CD4-positive, alpha-beta T cell (primary cell): ENCODE results near the gene CAMKK1. TPM values are rescaled to one million over a fixed set of nuclear protein-coding genes. Genes with fewer than 3 reads are reported as not detected.

Experiments used
- ATAC-seq: fragments of 200-7000 bp; cut with Tn5 transposase; one replicate; pipeline ENCODE4 v1.10.0; 2022; ENCODE audit warnings: mild to moderate bottlenecking; ENCODE audit not compliant: poor library complexity
- CTCF ChIA-PET: fragments of 350-600 bp; sonication (Branson Sonifier 250); formaldehyde crosslinking; loops from one replicate; lab custom pipeline; 2021; ENCODE audit warnings: antibody characterized with exemption, inconsistent platforms; lab: Charles Lee
- POLR2A ChIA-PET: fragments of 350-600 bp; sonication (Branson Sonifier 250); formaldehyde crosslinking; loops from one replicate; lab custom pipeline; 2021; ENCODE audit warnings: antibody characterized with exemption, inconsistent platforms; lab: Charles Lee
- DNase-seq, 14 experiments: peaks; one replicate each; pipeline ENCODE4 v3.0.0-alpha.2; 2013 to 2020; ENCODE audit warnings: mixed read lengths in 2 of 14
- H3K27ac ChIP-seq, 2 donors: one replicate each; pipeline versions ENCODE4 v1.5.1 to v1.7.0; 2013; ENCODE audit warnings: low read length in 2 of 2, low read depth in 1 of 2, mild to moderate bottlenecking in 1 of 2
- H3K27me3 ChIP-seq, 2 experiments: 1 replicate in 1 of 2; 2 replicates in 1 of 2; pipeline versions ENCODE4 v1.6.1 to v1.7.0; 2013; ENCODE audit warnings: low read length in 2 of 2, control low read depth in 1 of 2, mild to moderate bottlenecking in 1 of 2, moderate library complexity in 1 of 2; ENCODE audit not compliant: insufficient read depth in 2 of 2, control insufficient read depth in 1 of 2
- H3K36me3 ChIP-seq: one replicate; pipeline ENCODE4 v1.6.1; 2013; ENCODE audit warnings: low read length, control low read depth; ENCODE audit not compliant: insufficient read depth
- H3K4me1 ChIP-seq: one replicate; pipeline ENCODE4 v1.6.1; 2013; ENCODE audit warnings: low read length, control low read depth; ENCODE audit not compliant: insufficient read depth
- H3K4me3 ChIP-seq: one replicate; pipeline ENCODE4 v1.5.1; 2013; ENCODE audit warnings: mild to moderate bottlenecking, low read length, moderate library complexity
- H3K9me3 ChIP-seq, 2 experiments: 1 replicate in 1 of 2; 2 replicates in 1 of 2; pipeline versions ENCODE4 v1.6.1 to v1.7.0; 2013; ENCODE audit warnings: low read length in 2 of 2, mild to moderate bottlenecking in 2 of 2, control low read depth in 1 of 2, moderate library complexity in 1 of 2; ENCODE audit not compliant: control insufficient read depth in 1 of 2, insufficient read depth in 1 of 2
- H3K27ac Mint-ChIP-seq: one replicate; pipeline ENCODE4 v1.8.0; 2020; ENCODE audit warnings: mixed read lengths
- H3K27me3 Mint-ChIP-seq: one replicate; pipeline ENCODE4 v1.8.0; 2021; ENCODE audit warnings: mixed read lengths
- H3K36me3 Mint-ChIP-seq: one replicate; pipeline ENCODE4 v1.8.0; 2021; ENCODE audit warnings: low read depth, mixed read lengths
- H3K4me1 Mint-ChIP-seq: one replicate; pipeline ENCODE4 v1.8.0; 2021; ENCODE audit warnings: low read depth, mixed read lengths
- H3K4me3 Mint-ChIP-seq: one replicate; pipeline ENCODE4 v1.8.0; 2020; ENCODE audit warnings: mild to moderate bottlenecking, mixed read lengths
- H3K9me3 Mint-ChIP-seq: one replicate; pipeline ENCODE4 v1.8.0; 2020; ENCODE audit warnings: mixed read lengths
- CTCF ChIP-seq: fragments of 200-600 bp; IDR thresholded peaks from one replicate; pipeline ENCODE4 v1.8.0; 2022; ENCODE audit warnings: antibody characterized with exemption, mild to moderate bottlenecking
- intact Hi-C, 2 experiments: fragments of 100-400 bp; cut with DNase I in 1 of 2; cut with micrococcal nuclease in 1 of 2; formaldehyde crosslinking; loops; one replicate each; pipeline versions ENCODE4 v1.15.1 to v1.9.0; 2023 to 2025; cut with DNase I, micrococcal nuclease
- total RNA-seq, 174 experiments: library from RNA in 2 of 174; stranded (reverse) in 2 of 174; gene quantifications; one replicate each; pipeline ENCODE4 v1.2.3 and lab custom pipeline; 2021 to 2026

The CAMKK1 gene
- total RNA-seq, 2 experiments from 2014 or later, result 4.8 to 4.9 TPM

GRCh38 chr17:3935825-3936355 is 43.0 kb upstream of the CAMKK1 start:
- Histone ChIP-seq H3K9me3 (no peaks in the 10 kb centered on the region), H3K36me3 (peaks cover 75% of the 10 kb centered on the region), H3K4me1 (no peaks in the 10 kb centered on the region), H3K27me3 (no peaks in the 10 kb centered on the region), H3K27ac (no peak overlapping the region), H3K4me3 (no peak overlapping the region)
- no peak for DNase-seq
- Mint-ChIP-seq H3K4me3 (no peak overlapping the region), H3K9me3 (no peaks in the 10 kb centered on the region), H3K27me3 (no peaks in the 10 kb centered on the region), H3K4me1 (no peaks in the 10 kb centered on the region), H3K27ac (no peak overlapping the region), H3K36me3 (peaks cover 89% of the 10 kb centered on the region)
- ChIA-PET CTCF (no interaction called here), POLR2A (no interaction called here)
- ATAC-seq, result no peak
- intact Hi-C loops, result loop anchor here (1.0 kb wide), 1 partner anchor 68 kb away; no protein-coding TSS in a partner anchor
- TF ChIP-seq CTCF, result no peak

- Histone ChIP-seq H3K27me3 (no peaks in the 10 kb centered on the region), H3K4me1 (no peaks in the 10 kb centered on the region), H3K9me3 (no peaks in the 10 kb centered on the region), H3K27ac (no peak overlapping the region), H3K36me3 (peaks cover 77% of the 10 kb centered on the region), H3K4me3 (no peak overlapping the region)
- Mint-ChIP-seq H3K9me3 (no peaks in the 10 kb centered on the region), H3K27me3 (no peaks in the 10 kb centered on the region), H3K4me3 (no peak overlapping the region), H3K27ac (no peak overlapping the region), H3K4me1 (no peaks in the 10 kb centered on the region), H3K36me3 (peaks cover 92% of the 10 kb centered on the region)
- ATAC-seq (no peak), DNase-seq (peak in 10 of 14 experiments; percentile 22 to 61 (median 38))
- intact Hi-C loops, result loop anchor here (1.0 kb wide), 1 partner anchor 69 kb away; no protein-coding TSS in a partner anchor
- POLR2A ChIA-PET, result interaction anchor here (0.7 kb wide), 1 partner anchor 30 kb away, joined by 4 read pairs; no protein-coding TSS in a partner anchor
- TF ChIP-seq CTCF, result peak; percentile 25
- CTCF ChIA-PET, result interaction anchor here (0.7 to 1.0 kb wide), 3 partner anchors 30 to 76 kb away, joined by 3 read pairs; no protein-coding TSS in a partner anchor
These were observed 42.3 kb upstream of the CAMKK1 start for GRCh38 chr17:3935140-3935542.

- Histone ChIP-seq H3K36me3 (peaks cover 77% of the 10 kb centered on the region), H3K4me1 (no peaks in the 10 kb centered on the region), H3K9me3 (no peaks in the 10 kb centered on the region), H3K4me3 (no peak overlapping the region), H3K27ac (peak overlapping the region in 1 of 2 donors; percentile 33), H3K27me3 (no peaks in the 10 kb centered on the region)
- ChIA-PET POLR2A (no interaction called here), CTCF (no interaction called here)
- no peak for TF ChIP-seq CTCF
- no peak for ATAC-seq
- H3K9me3 Mint-ChIP-seq, result no peaks in the 10 kb centered on the region
- peaks cover 82% of the 10 kb centered on the region for H3K36me3 Mint-ChIP-seq
- no peak for DNase-seq
- H3K27ac Mint-ChIP-seq, result no peak overlapping the region
- intact Hi-C loops, result no loop called here
- H3K4me3 Mint-ChIP-seq, result no peak overlapping the region
- no peaks in the 10 kb centered on the region for H3K4me1 Mint-ChIP-seq
- H3K27me3 Mint-ChIP-seq, result no peaks in the 10 kb centered on the region
These were observed 36.9 kb upstream of the CAMKK1 start for GRCh38 chr17:3929764-3930163.
